CD14-positive monocyte (primary cell): ENCODE results near the gene GPSM1. TPM values are rescaled to one million over a fixed set of nuclear protein-coding genes. Genes with fewer than 3 reads are reported as not detected.

Experiments used
- DNase-seq, 3 donors: peaks; one replicate each; pipeline ENCODE4 v3.0.0-alpha.2; 2011 to 2022
- H2AFZ ChIP-seq: 2 replicates; pipeline ENCODE4 v1.6.0; 2012; ENCODE audit warnings: mild to moderate bottlenecking, low read depth, low read length, inconsistent platforms; ENCODE audit not compliant: insufficient read depth, poor library complexity, severe bottlenecking
- H3K27ac ChIP-seq, 2 donors: 1 replicate in 1 of 2; 2 replicates in 1 of 2; pipeline ENCODE4 v1.5.1; 2012 to 2013; ENCODE audit warnings: low read length in 2 of 2, control low read depth in 1 of 2, inconsistent platforms in 1 of 2, low read depth in 1 of 2, mild to moderate bottlenecking in 1 of 2
- H3K27me3 ChIP-seq, 2 donors: one replicate each; pipeline versions ENCODE4 v1.6.0 to v1.6.1; 2011 to 2013; ENCODE audit warnings: low read length in 2 of 2; ENCODE audit not compliant: control insufficient read depth in 2 of 2, insufficient read depth in 2 of 2
- H3K36me3 ChIP-seq, 2 donors: replicated peaks in 1 of 2; 1 replicate in 1 of 2; 2 replicates in 1 of 2; pipeline versions ENCODE4 v1.5.1 to v1.6.1; 2012 to 2013; ENCODE audit warnings: low read length in 2 of 2, control low read depth in 1 of 2, inconsistent platforms in 1 of 2, mild to moderate bottlenecking in 1 of 2; ENCODE audit not compliant: insufficient read depth in 2 of 2, control insufficient read depth in 1 of 2
- H3K4me1 ChIP-seq, 2 donors: 1 replicate in 1 of 2; 2 replicates in 1 of 2; pipeline versions ENCODE4 v1.5.1 to v1.6.1; 2012 to 2013; ENCODE audit warnings: low read length in 2 of 2, control low read depth in 1 of 2, inconsistent platforms in 1 of 2, mild to moderate bottlenecking in 1 of 2, moderate library complexity in 1 of 2; ENCODE audit not compliant: insufficient read depth in 2 of 2, control insufficient read depth in 1 of 2
- H3K4me2 ChIP-seq: replicated peaks from 2 replicates; pipeline ENCODE3; 2012; ENCODE audit warnings: low read length, moderate library complexity, mild to moderate bottlenecking; ENCODE audit not compliant: poor library complexity, severe bottlenecking; ENCODE audit errors: extremely low read depth
- H3K4me3 ChIP-seq, 3 experiments: fragments of 200-600 bp in 1 of 3; sonication (generic) in 1 of 3; replicated peaks in 1 of 3; 1 replicate in 2 of 3; 2 replicates in 1 of 3; pipeline ENCODE4 v1.5.1; 2011 to 2013; ENCODE audit warnings: low read length in 3 of 3, mild to moderate bottlenecking in 3 of 3, control low read depth in 2 of 3, low read depth in 2 of 3, inconsistent platforms in 1 of 3, moderate library complexity in 1 of 3
- H3K79me2 ChIP-seq: 2 replicates; pipeline ENCODE4 v1.6.0; 2012; ENCODE audit warnings: mild to moderate bottlenecking, control low read depth, inconsistent platforms, low read length, moderate library complexity; ENCODE audit not compliant: insufficient read depth
- H3K9ac ChIP-seq: 2 replicates; pipeline ENCODE4 v1.6.0; 2017; ENCODE audit warnings: low read length, mild to moderate bottlenecking; ENCODE audit not compliant: insufficient read depth, poor library complexity, severe bottlenecking
- H3K9me3 ChIP-seq, 2 donors: replicated peaks in 1 of 2; 1 replicate in 1 of 2; 2 replicates in 1 of 2; pipeline versions ENCODE4 v1.5.1 to v1.6.1; 2012 to 2013; ENCODE audit warnings: low read length in 2 of 2, control low read depth in 1 of 2; ENCODE audit not compliant: control insufficient read depth in 1 of 2, insufficient read depth in 1 of 2
- H4K20me1 ChIP-seq: 2 replicates; pipeline ENCODE4 v1.6.0; 2012; ENCODE audit warnings: mild to moderate bottlenecking, low read length, control low read depth, moderate library complexity; ENCODE audit not compliant: insufficient read depth
- H3K27ac Mint-ChIP-seq, 7 donors: one replicate each; pipeline ENCODE4 v1.8.0; 2020; ENCODE audit warnings: mild to moderate bottlenecking in 7 of 7, mixed read lengths in 7 of 7, moderate library complexity in 6 of 7, inconsistent platforms in 2 of 7
- H3K27me3 Mint-ChIP-seq, 3 donors: one replicate each; pipeline ENCODE4 v1.8.0; 2021 to 2022; ENCODE audit warnings: low read depth in 3 of 3, mild to moderate bottlenecking in 3 of 3, mixed read lengths in 3 of 3, moderate library complexity in 3 of 3, inconsistent platforms in 1 of 3
- H3K36me3 Mint-ChIP-seq, 2 donors: one replicate each; pipeline ENCODE4 v1.8.0; 2020; ENCODE audit warnings: mixed read lengths in 2 of 2, inconsistent platforms in 1 of 2, mild to moderate bottlenecking in 1 of 2
- H3K4me1 Mint-ChIP-seq: one replicate; pipeline ENCODE4 v1.8.0; 2020; ENCODE audit warnings: mild to moderate bottlenecking, mixed read lengths
- H3K4me3 Mint-ChIP-seq, 2 donors: one replicate each; pipeline ENCODE4 v1.8.0; 2020; ENCODE audit warnings: mild to moderate bottlenecking in 2 of 2, mixed read lengths in 2 of 2, moderate library complexity in 1 of 2
- H3K9me3 Mint-ChIP-seq, 7 donors: one replicate each; pipeline ENCODE4 v1.8.0; 2020 to 2022; ENCODE audit warnings: mixed read lengths in 7 of 7, mild to moderate bottlenecking in 6 of 7, moderate library complexity in 6 of 7, inconsistent platforms in 2 of 7
- CTCF ChIP-seq: fragments of 200-600 bp; IDR thresholded peaks from one replicate; pipeline ENCODE4 v1.8.0; 2022; ENCODE audit warnings: antibody characterized with exemption, mild to moderate bottlenecking
- WGBS: methylation state at CpG from one replicate; pipeline ENCODE4 v1.1.5; 2013; ENCODE audit warnings: missing lambda C conversion rate; ENCODE audit not compliant: insufficient coverage; 5-methylcytosine and 5-hydroxymethylcytosine counted together
- intact Hi-C, 2 donors: fragments of 100-400 bp; cut with micrococcal nuclease; formaldehyde crosslinking; loops; one replicate each; pipeline versions ENCODE4 v1.15.0 to v1.15.1; 2023
- polyA plus RNA-seq, 3 donors: library from polyadenylated mRNA; depleted of rRNA in 1 of 3; unstranded in 2 of 3; stranded (reverse) in 1 of 3; fragments of 300-500 nt in 2 of 3; fragments of >200 nt in 1 of 3; fragmentation: Illumina TruSeq in 2 of 3; gene quantifications; 1 replicate in 2 of 3; 2 replicates in 1 of 3; pipeline ENCODE4 v1.2.3, GENCODE V29; 2012 to 2021

GPSM1 gene
- polyA plus RNA-seq, 3 donors, result 0.67 to 3.1 (median 0.73) TPM

GRCh38 chr9:136359774-136360718 is 32.7 kb downstream of the GPSM1 start:
- peaks cover 7% of the 10 kb centered on the region for H3K4me1 Mint-ChIP-seq
- no peak overlapping the region for H3K27ac Mint-ChIP-seq
- no peak overlapping the region for H3K4me2 ChIP-seq
- peaks cover 18 to 22% of the 10 kb centered on the region in 2 donors for H3K4me1 ChIP-seq
- no peak for DNase-seq
- H3K4me3 ChIP-seq, result no peak overlapping the region
- no peaks in the 10 kb centered on the region for H3K27me3 ChIP-seq
- H3K79me2 ChIP-seq, result no peaks in the 10 kb centered on the region
- no peaks in the 10 kb centered on the region for H3K36me3 ChIP-seq
- intact Hi-C loops, result loop anchor here (5.0 to 10.0 kb wide), 4 partner anchors 42 to 125 kb away; partner anchors contain the start of genes ENTR1 (in 1 of the 2), PMPCA (in 1 of the 2), QSOX2 (in 1 of the 2) and SEC16A (in 1 of the 2)
- H2AFZ ChIP-seq, result no peak overlapping the region
- no peak for TF ChIP-seq CTCF
- WGBS, result 84% methylated on average over 38 of the region's 38 CpGs
- no peak overlapping the region for H3K4me3 Mint-ChIP-seq
- H3K27me3 Mint-ChIP-seq, result peaks cover 1 to 2% (median 2%) of the 10 kb centered on the region in 3 donors
- peaks cover 12% of the 10 kb centered on the region for H4K20me1 ChIP-seq
- H3K9me3 Mint-ChIP-seq, result peaks cover 0 to 2% (median 0%) of the 10 kb centered on the region in 7 donors
- H3K27ac ChIP-seq, result no peak overlapping the region
- H3K36me3 Mint-ChIP-seq, result no peaks in the 10 kb centered on the region
- no peak overlapping the region for H3K9ac ChIP-seq
- H3K9me3 ChIP-seq, result no peaks in the 10 kb centered on the region

DNA sequence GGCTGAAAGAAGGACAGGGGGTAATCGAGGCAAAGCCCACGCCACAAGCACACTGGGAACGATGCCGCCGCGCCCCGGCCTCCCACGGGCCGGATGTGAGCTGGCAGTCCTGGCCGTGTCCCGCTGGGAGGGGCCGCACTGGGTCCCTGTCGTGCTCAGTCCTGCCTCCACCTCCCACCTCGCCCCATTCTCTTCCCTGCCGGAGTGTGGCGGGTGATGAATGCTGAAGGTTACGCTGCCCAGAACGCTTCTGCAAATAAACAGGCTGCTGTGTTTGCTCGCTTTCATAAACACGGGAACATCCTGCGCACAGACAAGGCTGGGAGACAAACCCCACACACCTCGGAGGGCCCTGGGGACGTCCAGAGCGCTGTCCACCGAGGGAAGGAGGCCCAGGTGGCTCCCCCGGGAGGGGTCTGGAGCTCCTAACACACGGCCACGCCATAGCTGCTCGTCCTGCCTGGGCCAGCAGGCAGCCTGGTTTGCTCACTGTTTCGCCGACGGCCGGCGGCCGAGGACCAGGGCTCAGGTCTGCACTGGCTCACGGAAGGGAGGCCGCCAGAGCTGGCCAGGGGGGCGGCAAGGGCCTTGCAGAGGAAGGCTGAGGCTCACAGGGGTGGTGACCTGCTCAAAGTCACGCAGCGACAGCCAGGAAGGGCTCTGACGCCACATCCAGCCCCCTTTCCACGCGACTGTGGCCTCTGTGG is 33.9 kb downstream of the GPSM1 start:
- no peak overlapping the region for H3K27ac Mint-ChIP-seq
- Histone ChIP-seq H4K20me1 (peaks cover 12% of the 10 kb centered on the region), H3K9ac (no peak overlapping the region), H3K4me2 (no peak overlapping the region), H3K4me1 (peaks cover 30 to 34% of the 10 kb centered on the region in 2 donors), H3K27ac (no peak overlapping the region), H3K4me3 (no peak overlapping the region), H3K36me3 (no peaks in the 10 kb centered on the region), H2AFZ (no peak overlapping the region), H3K79me2 (no peaks in the 10 kb centered on the region), H3K27me3 (no peaks in the 10 kb centered on the region), H3K9me3 (no peaks in the 10 kb centered on the region)
- peaks cover 1 to 2% (median 2%) of the 10 kb centered on the region in 3 donors for H3K27me3 Mint-ChIP-seq
- TF ChIP-seq CTCF, result no peak
- intact Hi-C loops, result loop anchor here (5.0 to 10.0 kb wide), 4 partner anchors 41 to 124 kb away; partner anchors contain the start of genes ENTR1 (in 1 of the 2), PMPCA (in 1 of the 2), QSOX2 (in 1 of the 2) and SEC16A (in 1 of the 2)
- H3K4me3 Mint-ChIP-seq, result no peak overlapping the region
- WGBS, result 95% methylated on average over 36 of the region's 43 CpGs
- no peaks in the 10 kb centered on the region for H3K36me3 Mint-ChIP-seq
- peaks cover 0 to 2% (median 0%) of the 10 kb centered on the region in 7 donors for H3K9me3 Mint-ChIP-seq
- no peak for DNase-seq
- peaks cover 18% of the 10 kb centered on the region for H3K4me1 Mint-ChIP-seq
